CD14-positive monocyte (primary cell): ENCODE results near the gene GABARAPL1. TPM values are rescaled to one million over a fixed set of nuclear protein-coding genes. Genes with fewer than 3 reads are reported as not detected.

ENCODE experiments used
- DNase-seq, 3 donors: peaks; one replicate each; pipeline ENCODE4 v3.0.0-alpha.2; 2011 to 2022
- H2AFZ ChIP-seq: 2 replicates; pipeline ENCODE4 v1.6.0; 2012; ENCODE audit warnings: mild to moderate bottlenecking, low read depth, low read length, inconsistent platforms; ENCODE audit not compliant: insufficient read depth, poor library complexity, severe bottlenecking
- H3K27ac ChIP-seq, 2 donors: 1 replicate in 1 of 2; 2 replicates in 1 of 2; pipeline ENCODE4 v1.5.1; 2012 to 2013; ENCODE audit warnings: low read length in 2 of 2, control low read depth in 1 of 2, inconsistent platforms in 1 of 2, low read depth in 1 of 2, mild to moderate bottlenecking in 1 of 2
- H3K27me3 ChIP-seq, 2 donors: one replicate each; pipeline versions ENCODE4 v1.6.0 to v1.6.1; 2011 to 2013; ENCODE audit warnings: low read length in 2 of 2; ENCODE audit not compliant: control insufficient read depth in 2 of 2, insufficient read depth in 2 of 2
- H3K36me3 ChIP-seq, 2 donors: replicated peaks in 1 of 2; 1 replicate in 1 of 2; 2 replicates in 1 of 2; pipeline versions ENCODE4 v1.5.1 to v1.6.1; 2012 to 2013; ENCODE audit warnings: low read length in 2 of 2, control low read depth in 1 of 2, inconsistent platforms in 1 of 2, mild to moderate bottlenecking in 1 of 2; ENCODE audit not compliant: insufficient read depth in 2 of 2, control insufficient read depth in 1 of 2
- H3K4me1 ChIP-seq, 2 donors: 1 replicate in 1 of 2; 2 replicates in 1 of 2; pipeline versions ENCODE4 v1.5.1 to v1.6.1; 2012 to 2013; ENCODE audit warnings: low read length in 2 of 2, control low read depth in 1 of 2, inconsistent platforms in 1 of 2, mild to moderate bottlenecking in 1 of 2, moderate library complexity in 1 of 2; ENCODE audit not compliant: insufficient read depth in 2 of 2, control insufficient read depth in 1 of 2
- H3K4me2 ChIP-seq: replicated peaks from 2 replicates; pipeline ENCODE3; 2012; ENCODE audit warnings: low read length, moderate library complexity, mild to moderate bottlenecking; ENCODE audit not compliant: poor library complexity, severe bottlenecking; ENCODE audit errors: extremely low read depth
- H3K4me3 ChIP-seq, 3 experiments: fragments of 200-600 bp in 1 of 3; sonication (generic) in 1 of 3; replicated peaks in 1 of 3; 1 replicate in 2 of 3; 2 replicates in 1 of 3; pipeline ENCODE4 v1.5.1; 2011 to 2013; ENCODE audit warnings: low read length in 3 of 3, mild to moderate bottlenecking in 3 of 3, control low read depth in 2 of 3, low read depth in 2 of 3, inconsistent platforms in 1 of 3, moderate library complexity in 1 of 3
- H3K79me2 ChIP-seq: 2 replicates; pipeline ENCODE4 v1.6.0; 2012; ENCODE audit warnings: mild to moderate bottlenecking, control low read depth, inconsistent platforms, low read length, moderate library complexity; ENCODE audit not compliant: insufficient read depth
- H3K9ac ChIP-seq: 2 replicates; pipeline ENCODE4 v1.6.0; 2017; ENCODE audit warnings: low read length, mild to moderate bottlenecking; ENCODE audit not compliant: insufficient read depth, poor library complexity, severe bottlenecking
- H3K9me3 ChIP-seq, 2 donors: replicated peaks in 1 of 2; 1 replicate in 1 of 2; 2 replicates in 1 of 2; pipeline versions ENCODE4 v1.5.1 to v1.6.1; 2012 to 2013; ENCODE audit warnings: low read length in 2 of 2, control low read depth in 1 of 2; ENCODE audit not compliant: control insufficient read depth in 1 of 2, insufficient read depth in 1 of 2
- H4K20me1 ChIP-seq: 2 replicates; pipeline ENCODE4 v1.6.0; 2012; ENCODE audit warnings: mild to moderate bottlenecking, low read length, control low read depth, moderate library complexity; ENCODE audit not compliant: insufficient read depth
- H3K27ac Mint-ChIP-seq, 7 donors: one replicate each; pipeline ENCODE4 v1.8.0; 2020; ENCODE audit warnings: mild to moderate bottlenecking in 7 of 7, mixed read lengths in 7 of 7, moderate library complexity in 6 of 7, inconsistent platforms in 2 of 7
- H3K27me3 Mint-ChIP-seq, 3 donors: one replicate each; pipeline ENCODE4 v1.8.0; 2021 to 2022; ENCODE audit warnings: low read depth in 3 of 3, mild to moderate bottlenecking in 3 of 3, mixed read lengths in 3 of 3, moderate library complexity in 3 of 3, inconsistent platforms in 1 of 3
- H3K36me3 Mint-ChIP-seq, 2 donors: one replicate each; pipeline ENCODE4 v1.8.0; 2020; ENCODE audit warnings: mixed read lengths in 2 of 2, inconsistent platforms in 1 of 2, mild to moderate bottlenecking in 1 of 2
- H3K4me1 Mint-ChIP-seq: one replicate; pipeline ENCODE4 v1.8.0; 2020; ENCODE audit warnings: mild to moderate bottlenecking, mixed read lengths
- H3K4me3 Mint-ChIP-seq, 2 donors: one replicate each; pipeline ENCODE4 v1.8.0; 2020; ENCODE audit warnings: mild to moderate bottlenecking in 2 of 2, mixed read lengths in 2 of 2, moderate library complexity in 1 of 2
- H3K9me3 Mint-ChIP-seq, 7 donors: one replicate each; pipeline ENCODE4 v1.8.0; 2020 to 2022; ENCODE audit warnings: mixed read lengths in 7 of 7, mild to moderate bottlenecking in 6 of 7, moderate library complexity in 6 of 7, inconsistent platforms in 2 of 7
- WGBS: methylation state at CpG from one replicate; pipeline ENCODE4 v1.1.5; 2013; ENCODE audit warnings: missing lambda C conversion rate; ENCODE audit not compliant: insufficient coverage; 5-methylcytosine and 5-hydroxymethylcytosine counted together
- intact Hi-C, 2 donors: fragments of 100-400 bp; cut with micrococcal nuclease; formaldehyde crosslinking; loops; one replicate each; pipeline versions ENCODE4 v1.15.0 to v1.15.1; 2023
- polyA plus RNA-seq, 3 donors: library from polyadenylated mRNA; depleted of rRNA in 1 of 3; unstranded in 2 of 3; stranded (reverse) in 1 of 3; fragments of 300-500 nt in 2 of 3; fragments of >200 nt in 1 of 3; fragmentation: Illumina TruSeq in 2 of 3; gene quantifications; 1 replicate in 2 of 3; 2 replicates in 1 of 3; pipeline ENCODE4 v1.2.3, GENCODE V29; 2012 to 2021
- TF ChIP-seq, protein P1 (sequence below): fragments of 200-600 bp; IDR thresholded peaks from one replicate; pipeline ENCODE4 v1.8.0; 2022; ENCODE audit warnings: antibody characterized with exemption, mild to moderate bottlenecking

Gene GABARAPL1
- polyA plus RNA-seq, 3 donors = 13.1 to 291 (median 15.5) TPM

DNA sequence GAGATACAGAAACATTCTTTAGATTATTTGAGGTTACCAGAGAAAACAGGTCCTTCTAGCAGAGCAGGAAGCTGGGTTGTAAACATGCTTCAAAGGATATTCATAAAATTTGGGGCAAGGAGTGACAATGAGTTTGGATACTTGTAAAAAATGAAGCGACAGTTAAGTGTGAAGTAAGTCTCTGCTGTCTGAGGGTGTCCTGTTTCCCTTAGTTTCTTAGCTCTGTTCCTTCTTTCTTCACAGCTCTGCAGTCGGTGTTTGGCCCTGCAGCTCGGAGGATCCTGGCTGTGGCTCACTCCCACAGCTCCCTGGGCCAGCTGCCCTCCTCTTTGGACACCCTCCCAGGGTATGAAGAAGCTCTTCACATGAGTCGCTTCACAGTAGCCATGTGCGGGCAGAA is 23.0 kb upstream of the GABARAPL1 start:
- intact Hi-C loops = loop anchor here (2.0 kb wide), 1 partner anchor 37 kb away; no protein-coding TSS in a partner anchor
- Histone ChIP-seq H3K36me3 (no peaks in the 10 kb centered on the region), H3K9me3 (no peaks in the 10 kb centered on the region), H3K4me2 (no peak overlapping the region), H3K4me3 (no peak overlapping the region), H3K9ac (no peak overlapping the region), H4K20me1 (no peaks in the 10 kb centered on the region), H3K27ac (no peak overlapping the region), H3K27me3 (peaks cover 0 to 5% of the 10 kb centered on the region in 2 donors), H3K79me2 (no peaks in the 10 kb centered on the region), H3K4me1 (peaks cover 27 to 28% of the 10 kb centered on the region in 2 donors), H2AFZ (no peak overlapping the region)
- Mint-ChIP-seq H3K36me3 (no peaks in the 10 kb centered on the region), H3K27ac (peak overlapping the region in 6 of 7 donors; percentile 25 to 88 (median 70)), H3K4me1 (peaks cover 36% of the 10 kb centered on the region), H3K9me3 (no peaks in the 10 kb centered on the region), H3K4me3 (no peak overlapping the region), H3K27me3 (peaks cover 3 to 5% (median 4%) of the 10 kb centered on the region in 3 donors)
- 57% methylated on average over 4 of the region's 5 CpGs for WGBS
- TF ChIP-seq, protein P1, sequence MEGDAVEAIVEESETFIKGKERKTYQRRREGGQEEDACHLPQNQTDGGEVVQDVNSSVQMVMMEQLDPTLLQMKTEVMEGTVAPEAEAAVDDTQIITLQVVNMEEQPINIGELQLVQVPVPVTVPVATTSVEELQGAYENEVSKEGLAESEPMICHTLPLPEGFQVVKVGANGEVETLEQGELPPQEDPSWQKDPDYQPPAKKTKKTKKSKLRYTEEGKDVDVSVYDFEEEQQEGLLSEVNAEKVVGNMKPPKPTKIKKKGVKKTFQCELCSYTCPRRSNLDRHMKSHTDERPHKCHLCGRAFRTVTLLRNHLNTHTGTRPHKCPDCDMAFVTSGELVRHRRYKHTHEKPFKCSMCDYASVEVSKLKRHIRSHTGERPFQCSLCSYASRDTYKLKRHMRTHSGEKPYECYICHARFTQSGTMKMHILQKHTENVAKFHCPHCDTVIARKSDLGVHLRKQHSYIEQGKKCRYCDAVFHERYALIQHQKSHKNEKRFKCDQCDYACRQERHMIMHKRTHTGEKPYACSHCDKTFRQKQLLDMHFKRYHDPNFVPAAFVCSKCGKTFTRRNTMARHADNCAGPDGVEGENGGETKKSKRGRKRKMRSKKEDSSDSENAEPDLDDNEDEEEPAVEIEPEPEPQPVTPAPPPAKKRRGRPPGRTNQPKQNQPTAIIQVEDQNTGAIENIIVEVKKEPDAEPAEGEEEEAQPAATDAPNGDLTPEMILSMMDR = no peak
- no peak for DNase-seq

DNA sequence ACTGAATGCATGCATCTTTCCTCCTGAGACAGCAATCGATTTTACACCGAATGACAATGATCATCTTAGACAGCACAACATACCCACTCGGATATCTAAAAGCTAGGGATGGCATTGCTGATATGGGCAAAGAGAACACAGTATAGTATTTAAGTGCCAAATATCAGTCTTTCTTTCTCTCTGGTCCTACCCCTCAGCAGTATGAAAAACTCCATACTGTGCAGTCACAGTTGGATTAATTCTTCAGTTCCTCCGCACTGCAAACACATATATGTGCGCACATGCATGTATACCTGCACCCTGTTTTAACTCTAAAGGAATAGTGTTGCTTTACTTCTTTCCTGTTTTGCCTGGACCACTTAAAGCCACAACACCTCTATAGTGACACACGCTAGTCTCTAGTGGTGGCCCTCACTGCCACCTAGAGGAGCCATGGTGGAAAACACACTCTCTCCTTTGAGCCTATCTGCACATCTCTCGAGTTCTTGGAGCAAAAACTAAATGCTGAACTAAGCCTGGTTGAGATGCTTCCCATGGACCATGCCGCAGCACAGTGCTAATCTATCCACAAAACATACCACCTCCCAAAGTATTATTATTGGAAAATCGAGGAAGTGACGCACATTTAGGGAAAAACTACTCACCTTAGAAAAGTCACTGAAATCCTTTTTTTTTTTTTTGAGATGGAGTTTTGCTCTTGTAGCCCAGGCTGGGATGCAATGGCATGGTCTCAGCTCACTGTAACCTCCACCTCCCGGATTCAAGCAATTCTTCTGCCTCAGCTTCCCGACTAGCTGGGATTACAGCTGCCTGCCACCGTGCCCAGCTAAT is 21.9 kb upstream of the GABARAPL1 start:
- no peak overlapping the region for H3K4me2 ChIP-seq
- Mint-ChIP-seq H3K4me1 (peaks cover 25% of the 10 kb centered on the region), H3K36me3 (no peaks in the 10 kb centered on the region), H3K4me3 (no peak overlapping the region), H3K27me3 (peaks cover 4 to 6% (median 5%) of the 10 kb centered on the region in 3 donors), H3K27ac (peak overlapping the region in 1 of 7 donors; percentile 73), H3K9me3 (no peaks in the 10 kb centered on the region)
- peak; percentile 68 to 85 (median 77) for DNase-seq
- no peak overlapping the region for H3K27ac ChIP-seq
- H3K36me3 ChIP-seq = no peaks in the 10 kb centered on the region
- TF ChIP-seq, protein P1 = peak; percentile 87
- H4K20me1 ChIP-seq = no peaks in the 10 kb centered on the region
- peaks cover 0 to 6% of the 10 kb centered on the region in 2 donors for H3K27me3 ChIP-seq
- intact Hi-C loops = loop anchor here (2.0 kb wide), 1 partner anchor 38 kb away; no protein-coding TSS in a partner anchor
- no peak overlapping the region for H2AFZ ChIP-seq
- H3K4me3 ChIP-seq = no peak overlapping the region
- no peak overlapping the region for H3K9ac ChIP-seq
- no peaks in the 10 kb centered on the region for H3K79me2 ChIP-seq
- H3K9me3 ChIP-seq = no peaks in the 10 kb centered on the region
- 50% methylated on average over 5 of the region's 13 CpGs for WGBS
- H3K4me1 ChIP-seq = peaks cover 16% of the 10 kb centered on the region in 2 donors
